K562 (cell line): ENCODE data around the gene CBX2. TPM values are rescaled to one million over a fixed set of nuclear protein-coding genes. Genes with fewer than 3 reads are reported as not detected.

Experiments used
- CHD1 ChIP-seq: fragments of 200-600 bp; sonication (generic); IDR thresholded peaks from one replicate; pipeline ENCODE4 v1.6.1; 2012; ENCODE audit warnings: mild to moderate bottlenecking, moderate library complexity, low read length, inconsistent platforms
- CTCFL ChIP-seq: IDR thresholded peaks from 2 replicates; pipeline ENCODE4 v1.6.1; 2011; ENCODE audit warnings: borderline replicate concordance, low read depth, mild to moderate bottlenecking, moderate library complexity, low read length; ENCODE audit not compliant: insufficient read depth, poor library complexity, severe bottlenecking
- HDAC8 ChIP-seq: fragments of 450-650 bp; IDR thresholded peaks from 2 replicates; pipeline ENCODE4 v1.6.1; 2016; ENCODE audit warnings: mild to moderate bottlenecking, missing genetic modification characterization, moderate library complexity, missing compliant biosample characterization
- MYBL2 ChIP-seq, 2 experiments: fragments of 450-650 bp in 1 of 2; sonication (generic) in 1 of 2; formaldehyde crosslinking in 1 of 2; IDR thresholded peaks; 2 replicates each; pipeline versions ENCODE4 v1.6.1 to v1.8.1; 2017 to 2022; ENCODE audit warnings: borderline replicate concordance in 1 of 2, inconsistent platforms in 1 of 2, low read depth in 1 of 2, mild to moderate bottlenecking in 1 of 2, missing genetic modification reagents in 1 of 2, moderate library complexity in 1 of 2
- NFYB ChIP-seq: IDR thresholded peaks from 2 replicates; pipeline ENCODE4 v1.6.1; 2011; ENCODE audit warnings: mild to moderate bottlenecking, moderate library complexity; ENCODE audit not compliant: insufficient read length; ENCODE audit errors: extremely low read depth
- RUNX1 ChIP-seq: sonication (generic); IDR thresholded peaks from 2 replicates; pipeline ENCODE4 v1.6.1; 2016; ENCODE audit warnings: antibody characterized with exemption, low read depth
- TEAD4 ChIP-seq, 2 experiments: sonication (generic) in 1 of 2; formaldehyde crosslinking in 1 of 2; IDR thresholded peaks; 2 replicates each; pipeline versions ENCODE4 v1.6.1 to v1.8.0; 2012 to 2022; ENCODE audit warnings: borderline replicate concordance in 1 of 2, inconsistent platforms in 1 of 2, low read length in 1 of 2, mild to moderate bottlenecking in 1 of 2, missing genetic modification reagents in 1 of 2
- USF2 ChIP-seq: sonication (generic); formaldehyde crosslinking; IDR thresholded peaks from 2 replicates; pipeline ENCODE4 v1.5.0; 2020; ENCODE audit warnings: missing genetic modification reagents
- XRCC4 ChIP-seq: IDR thresholded peaks from one replicate; pipeline ENCODE4 v1.6.1; 2011; ENCODE audit not compliant: insufficient read depth, insufficient read length; ENCODE audit errors: extremely low read depth
- ZSCAN29 ChIP-seq: fragments of 450-650 bp; IDR thresholded peaks from 2 replicates; pipeline ENCODE4 v1.6.1; 2017
- polyA plus RNA-seq, 8 experiments: library from polyadenylated mRNA; depleted of rRNA in 4 of 8; stranded (reverse) in 5 of 8; unstranded in 3 of 8; fragments of >200 nt; fragmentation: Nextera tagmentation in 2 of 8; fragmentation: Illumina TruSeq in 1 of 8; extraction: Ambion mirVana in 2 of 8; extraction: Trizol in 1 of 8; gene quantifications; 2 replicates each; pipeline versions ENCODE4 v1.2.1 to v1.2.3, GENCODE V29; 2011 to 2014; ENCODE audit warnings: inconsistent platforms in 1 of 8, missing spikeins in 1 of 8
- total RNA-seq, 7 experiments: library from RNA; depleted of rRNA in 6 of 7; stranded (reverse); fragments of >200 nt in 6 of 7; fragmentation: Illumina TruSeq in 2 of 7; extraction: Trizol in 2 of 7; gene quantifications; 2 replicates each; pipeline versions ENCODE4 v1.2.1 to v1.2.3, GENCODE V29; 2011 to 2021; ENCODE audit warnings: low replicate concordance in 1 of 7

The CBX2 gene
- total and polyA plus RNA-seq, 9 of the 15 experiments (the other 6 are each of a cell fraction or from before 2014, with no cell fraction given), result 0.66 to 26.9 (median 13.9) TPM

- TF ChIP-seq HDAC8 (tag) (no peak), TEAD4 (IDR thresholded peaks at IDR 0.05; ENCODE audit: low read length) (peak; percentile 23; the same call in 1 of the 2 replicates), TEAD4 (CRISPR knock-in tag; IDR thresholded peaks at IDR 0.05; ENCODE audit: borderline replicate concordance) (no peak), CTCFL (peak; percentile 58), XRCC4 (no peak), USF2 (no peak), MYBL2 (IDR thresholded peaks at IDR 0.05; ENCODE audit: low read depth) (no peak), MYBL2 (CRISPR knock-in tag; IDR thresholded peaks at IDR 0.05; ENCODE audit: borderline replicate concordance) (no peak), RUNX1 (no peak), NFYB (no peak), ZSCAN29 (no peak), CHD1 (no peak)
Measured at GRCh38 chr17:79739148-79740062, 38.5 kb upstream of the CBX2 start (continued).
